Ovary (tissue), 3 donors: Measurements from ENCODE around the gene DIP2C.

Source experiments
- EP300 ChIP-seq: sonication (generic); formaldehyde crosslinking; IDR thresholded peaks from one replicate; pipeline ENCODE4 v1.6.1; 2017; ENCODE audit warnings: antibody characterized with exemption
- POLR2A ChIP-seq: fragments of 450-650 bp; IDR thresholded peaks from one replicate; pipeline ENCODE4 v1.6.1; 2017; ENCODE audit warnings: antibody characterized with exemption, mild to moderate bottlenecking, moderate library complexity
- TF ChIP-seq, protein P1 (sequence below), 3 donors: fragments of 450-650 bp in 2 of 3; fragments of 200-600 bp in 1 of 3; IDR thresholded peaks; one replicate each; pipeline versions ENCODE4 v1.5.1 to v1.8.0; 2016 to 2022; ENCODE audit warnings: antibody characterized with exemption in 3 of 3, mild to moderate bottlenecking in 1 of 3
- donor health status: DM: no; HTN: no; CAD: no.

DNA sequence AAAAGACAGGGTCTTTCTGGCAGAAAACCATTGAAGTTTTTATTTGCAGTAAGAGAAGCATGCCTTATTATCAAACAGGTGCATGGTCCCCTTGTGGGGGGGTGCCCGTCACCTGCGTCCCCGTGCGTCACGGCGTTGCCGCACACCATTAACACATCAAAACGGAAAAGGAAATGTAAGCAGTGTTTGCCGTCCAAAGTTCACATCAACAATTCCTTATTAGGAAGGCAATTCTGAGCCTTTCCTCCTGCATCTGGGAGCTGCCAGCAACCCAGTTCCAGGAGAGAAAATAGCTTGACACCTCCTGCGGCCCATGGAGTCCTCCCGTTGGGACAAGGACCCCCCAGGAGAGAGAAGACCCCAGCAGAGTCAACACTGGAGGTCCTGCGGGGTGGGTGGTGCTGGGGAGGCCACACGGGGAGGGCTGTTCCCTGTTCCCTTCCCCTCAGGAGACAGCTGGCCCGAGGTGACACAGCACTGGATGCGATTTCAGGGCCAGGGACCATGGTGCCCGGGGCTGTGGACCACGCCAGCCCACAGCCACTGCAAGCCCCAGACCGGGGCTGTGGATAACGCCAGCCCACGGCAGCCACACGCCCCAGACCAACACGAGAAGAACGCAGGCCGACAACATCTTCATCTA lies 39.5 kb downstream of the DIP2C start:
- TF ChIP-seq, protein P1, sequence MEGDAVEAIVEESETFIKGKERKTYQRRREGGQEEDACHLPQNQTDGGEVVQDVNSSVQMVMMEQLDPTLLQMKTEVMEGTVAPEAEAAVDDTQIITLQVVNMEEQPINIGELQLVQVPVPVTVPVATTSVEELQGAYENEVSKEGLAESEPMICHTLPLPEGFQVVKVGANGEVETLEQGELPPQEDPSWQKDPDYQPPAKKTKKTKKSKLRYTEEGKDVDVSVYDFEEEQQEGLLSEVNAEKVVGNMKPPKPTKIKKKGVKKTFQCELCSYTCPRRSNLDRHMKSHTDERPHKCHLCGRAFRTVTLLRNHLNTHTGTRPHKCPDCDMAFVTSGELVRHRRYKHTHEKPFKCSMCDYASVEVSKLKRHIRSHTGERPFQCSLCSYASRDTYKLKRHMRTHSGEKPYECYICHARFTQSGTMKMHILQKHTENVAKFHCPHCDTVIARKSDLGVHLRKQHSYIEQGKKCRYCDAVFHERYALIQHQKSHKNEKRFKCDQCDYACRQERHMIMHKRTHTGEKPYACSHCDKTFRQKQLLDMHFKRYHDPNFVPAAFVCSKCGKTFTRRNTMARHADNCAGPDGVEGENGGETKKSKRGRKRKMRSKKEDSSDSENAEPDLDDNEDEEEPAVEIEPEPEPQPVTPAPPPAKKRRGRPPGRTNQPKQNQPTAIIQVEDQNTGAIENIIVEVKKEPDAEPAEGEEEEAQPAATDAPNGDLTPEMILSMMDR (IDR thresholded peaks at IDR 0.05) = no peak
- no peak for TF ChIP-seq POLR2A
- no peak for TF ChIP-seq EP300
